Stomach (tissue), 4 donors: ENCODE data around the gene CNTNAP3B.
"Not testable (repeated sequence)": the region's sequence is repeated elsewhere in the genome, so short reads cannot be mapped to it uniquely, and the experiment has no call there.

Source experiments
- CTCF ChIP-seq, 7 experiments: fragments of 450-650 bp in 4 of 7; fragments of 200-600 bp in 3 of 7; sonication (generic) in 3 of 7; IDR thresholded peaks; one replicate each; pipeline ENCODE4 v1.5.1; 2016 to 2019; ENCODE audit warnings: antibody characterized with exemption in 7 of 7, control low read depth in 2 of 7, mild to moderate bottlenecking in 1 of 7
- POLR2A ChIP-seq, 4 donors: fragments of 450-650 bp; IDR thresholded peaks; one replicate each; pipeline ENCODE4 v1.6.1; 2016; ENCODE audit warnings: antibody characterized with exemption in 4 of 4, control low read depth in 2 of 4, mild to moderate bottlenecking in 1 of 4, moderate library complexity in 1 of 4
- POLR2AphosphoS5 ChIP-seq, 3 donors: sonication (generic); formaldehyde crosslinking; IDR thresholded peaks; one replicate each; pipeline ENCODE4 v1.6.1; 2016; ENCODE audit warnings: antibody characterized with exemption in 3 of 3

GRCh38 chr9:41977965-41978600 lies 151.1 kb downstream of the CNTNAP3B start:
- not testable (repeated sequence) for TF ChIP-seq CTCF, POLR2A, POLR2AphosphoS5 (IDR thresholded peaks at IDR 0.05)
